HTERT RPE-1 (cell line): Measurements from ENCODE around the gene NSMCE1.
"Not testable (repeated sequence)": the region's sequence is repeated elsewhere in the genome, so short reads cannot be mapped to it uniquely, and the experiment has no call there.

ENCODE experiments used
- in situ Hi-C: fragments of 300-500 bp; cut with MboI; formaldehyde crosslinking; loops from 4 replicates; pipeline ENCODE4 v1.14.3; 2020; ENCODE audit warnings: low sequenced_read_pairs

The NSMCE1 gene

GRCh38 chr16:27303256-27304100 is 34.9 kb upstream of the NSMCE1 start:
- in situ Hi-C loops: no loop called here

DNA sequence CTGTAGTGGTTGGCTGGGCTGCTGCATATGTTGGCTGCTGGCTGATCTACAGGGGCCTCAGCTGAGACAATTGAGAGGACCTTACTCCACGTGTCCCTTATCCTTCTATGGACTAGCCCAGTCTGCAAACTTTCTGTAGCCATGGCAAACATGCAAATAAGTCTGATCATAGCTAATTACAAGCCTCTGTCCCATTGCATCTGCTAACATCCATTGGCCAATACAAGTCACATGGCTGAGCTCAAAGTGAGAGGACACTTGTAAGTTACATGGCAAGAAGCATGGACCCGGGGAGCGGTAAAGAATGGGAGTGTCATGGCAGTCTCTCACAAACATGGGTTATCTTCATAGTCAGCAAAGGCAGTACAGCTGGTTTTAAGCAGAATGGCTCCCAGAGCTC is 33.6 kb upstream of the NSMCE1 start:
- in situ Hi-C loops: no loop called here

DNA sequence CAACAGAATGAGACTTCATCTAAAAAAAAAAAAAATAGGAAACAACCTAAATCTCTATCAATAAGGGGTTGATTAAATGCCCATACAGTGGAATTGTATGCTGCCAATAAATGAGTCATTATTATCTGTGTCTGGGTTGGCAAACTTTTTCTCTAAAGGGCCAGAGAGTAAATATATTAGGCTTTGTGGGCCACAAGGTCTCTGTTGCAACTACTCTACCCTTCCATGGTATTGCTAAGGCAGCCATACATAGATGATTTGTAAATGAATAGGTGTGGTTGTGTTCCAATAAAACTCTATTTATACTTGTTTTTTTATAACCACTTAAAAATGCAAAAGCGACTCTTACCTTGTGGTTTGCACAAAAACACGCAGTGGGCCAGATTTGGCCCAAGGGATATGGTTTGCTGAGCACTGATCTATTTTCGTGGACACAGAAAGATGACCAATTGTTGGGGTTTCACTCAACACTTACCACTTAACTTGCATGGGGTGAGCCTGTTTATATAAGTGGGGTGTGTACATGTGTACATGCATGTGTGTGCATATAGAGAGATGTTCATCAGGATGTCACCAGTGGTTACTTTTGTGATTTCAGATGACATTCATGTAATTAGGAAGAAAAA is 32.8 kb upstream of the NSMCE1 start:
- in situ Hi-C loops: no loop called here

DNA sequence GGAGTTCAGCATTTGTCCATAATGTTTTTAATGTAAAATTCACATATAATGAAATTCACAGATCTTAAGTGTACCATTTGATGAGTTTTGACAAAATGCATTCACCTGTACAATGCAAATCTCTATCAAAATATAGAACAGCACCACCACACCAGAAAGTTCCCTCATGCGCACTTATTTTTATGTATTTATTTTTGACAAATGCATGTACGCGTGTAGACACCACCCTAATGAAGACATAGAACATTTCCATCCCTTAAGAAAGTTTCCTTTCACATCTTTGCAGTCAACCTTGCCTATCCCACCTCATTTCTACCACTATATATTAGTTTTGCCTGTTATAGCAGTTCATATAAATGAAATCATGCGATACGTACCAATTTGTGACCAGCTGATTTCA is 29.6 kb upstream of the NSMCE1 start:
- in situ Hi-C loops: no loop called here

GRCh38 chr16:27293343-27293742 is 24.8 kb upstream of the NSMCE1 start:
- in situ Hi-C loops: no loop called here

DNA sequence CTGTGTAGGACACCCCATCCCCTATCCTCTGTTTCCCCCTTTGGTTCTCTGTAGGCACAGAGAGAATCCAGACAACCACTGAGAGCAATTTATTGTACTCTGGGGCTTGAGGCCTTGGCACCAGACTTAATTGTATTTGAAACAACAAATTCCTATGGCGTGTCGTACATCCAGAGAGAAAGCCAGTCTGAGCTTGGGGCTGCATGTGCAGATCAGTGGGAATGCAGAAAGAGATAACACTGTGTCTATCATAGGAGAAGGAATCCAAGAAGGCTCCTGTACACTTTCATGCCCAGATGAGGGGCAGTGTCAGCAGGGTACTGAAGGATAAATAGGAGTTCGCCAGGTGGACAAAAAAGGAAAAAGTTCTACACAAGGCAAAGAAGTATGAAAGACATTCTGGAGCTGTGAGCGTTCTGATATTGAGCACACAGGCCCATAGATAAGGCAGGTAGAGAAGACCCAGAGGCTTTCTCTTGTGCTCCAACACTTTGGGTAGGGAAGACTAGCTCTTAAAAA is 23.2 kb upstream of the NSMCE1 start:
- in situ Hi-C loops: no loop called here

DNA sequence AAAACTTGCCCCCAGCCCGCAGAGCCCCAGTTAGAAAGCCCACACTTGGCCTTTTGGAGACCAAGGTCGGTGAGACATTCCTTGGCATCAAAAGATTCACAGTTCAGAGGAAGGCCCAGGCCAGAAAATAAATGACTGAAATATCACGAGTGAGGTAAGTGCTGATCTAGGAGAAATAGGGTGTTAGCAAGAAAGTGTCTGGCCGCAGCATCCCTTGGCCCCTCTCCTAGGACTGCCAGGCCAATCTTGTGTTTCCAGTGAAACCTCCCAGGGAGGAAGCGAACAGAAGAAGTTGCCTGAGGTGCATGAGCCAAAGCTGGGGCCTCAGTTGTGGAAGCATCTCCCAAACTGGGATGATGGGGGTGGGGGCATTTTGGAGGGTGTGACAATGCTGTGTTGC is 22.5 kb upstream of the NSMCE1 start:
- in situ Hi-C loops: no loop called here

GRCh38 chr16:27290562-27290961 is 22.0 kb upstream of the NSMCE1 start:
- in situ Hi-C loops: no loop called here

DNA sequence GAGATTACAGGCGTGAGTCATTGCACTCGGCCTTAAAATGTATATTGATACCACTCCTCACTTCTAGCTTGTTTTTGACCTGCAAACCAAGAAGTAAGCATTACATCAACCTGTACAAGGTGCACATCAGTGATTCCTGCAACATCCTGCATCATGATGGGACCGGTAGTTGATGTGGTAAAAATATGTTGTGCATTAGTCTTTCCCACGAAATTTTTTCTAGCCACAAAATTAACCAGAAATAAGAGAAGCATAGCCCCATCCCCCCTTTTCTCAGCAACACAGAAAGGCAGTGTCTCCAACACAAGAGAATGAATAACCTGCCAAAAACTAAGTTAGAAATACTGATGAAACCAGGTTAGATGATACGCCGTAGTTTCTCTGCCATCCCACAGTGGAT is 21.1 kb upstream of the NSMCE1 start:
- in situ Hi-C loops: no loop called here

DNA sequence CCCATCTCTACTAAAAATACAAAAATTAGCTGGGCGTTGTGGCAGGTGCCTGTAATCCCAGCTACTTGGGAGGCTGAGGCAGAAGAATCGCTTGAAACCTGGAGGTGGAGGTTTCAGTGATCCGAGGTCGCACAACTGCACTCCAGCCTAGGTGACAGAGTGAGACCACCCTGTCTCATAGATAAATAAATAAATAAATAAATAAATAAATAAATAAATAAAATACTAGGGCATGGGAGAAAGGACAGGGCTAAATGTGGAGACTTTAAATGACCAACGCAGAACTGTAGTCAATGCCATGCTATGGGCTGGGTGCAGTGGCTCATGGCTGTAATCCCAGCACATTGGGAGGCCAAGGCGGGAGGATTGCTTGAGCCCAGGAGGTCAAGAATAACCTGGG is 19.7 kb upstream of the NSMCE1 start:
- in situ Hi-C loops: not testable (repeated sequence)

- in situ Hi-C loops: no loop called here
Observed at GRCh38 chr16:27287887-27288286, 19.3 kb upstream of the NSMCE1 start.

DNA sequence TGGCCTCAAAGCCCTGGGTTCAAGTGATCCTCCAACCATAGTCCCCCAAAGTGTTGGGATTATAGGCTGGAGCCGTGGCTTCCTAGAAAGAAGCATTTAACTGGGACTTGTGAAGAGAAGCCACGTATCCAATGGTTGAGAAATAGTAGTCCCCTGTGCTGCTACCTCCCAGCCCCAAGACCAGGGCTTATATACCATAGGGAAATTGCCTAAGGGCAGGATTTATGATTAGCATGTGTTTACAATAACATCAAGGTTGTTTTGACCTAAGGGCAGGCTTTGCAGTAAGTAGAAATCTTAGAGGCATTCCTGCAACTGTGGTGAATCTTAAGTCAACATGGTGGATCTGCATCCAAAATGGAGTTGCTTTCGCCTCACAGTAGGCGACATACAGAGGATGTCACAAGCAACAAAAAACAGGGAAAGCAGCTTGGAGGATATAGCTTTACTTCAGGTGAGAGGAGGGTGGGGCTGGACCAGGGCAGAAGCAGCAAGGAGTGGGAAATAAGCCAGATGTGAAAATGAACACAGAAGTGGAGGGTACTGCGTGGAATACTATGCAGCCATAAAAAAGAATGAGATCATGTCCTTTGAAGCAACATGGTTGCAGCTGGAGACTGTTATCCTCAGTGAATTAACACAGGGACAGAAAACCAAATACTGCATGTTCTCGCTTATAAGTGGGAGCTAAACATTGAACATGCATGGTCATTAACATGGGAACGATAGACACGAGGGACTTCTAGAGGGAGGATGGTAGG is 18.7 kb upstream of the NSMCE1 start:
- in situ Hi-C loops: no loop called here

DNA sequence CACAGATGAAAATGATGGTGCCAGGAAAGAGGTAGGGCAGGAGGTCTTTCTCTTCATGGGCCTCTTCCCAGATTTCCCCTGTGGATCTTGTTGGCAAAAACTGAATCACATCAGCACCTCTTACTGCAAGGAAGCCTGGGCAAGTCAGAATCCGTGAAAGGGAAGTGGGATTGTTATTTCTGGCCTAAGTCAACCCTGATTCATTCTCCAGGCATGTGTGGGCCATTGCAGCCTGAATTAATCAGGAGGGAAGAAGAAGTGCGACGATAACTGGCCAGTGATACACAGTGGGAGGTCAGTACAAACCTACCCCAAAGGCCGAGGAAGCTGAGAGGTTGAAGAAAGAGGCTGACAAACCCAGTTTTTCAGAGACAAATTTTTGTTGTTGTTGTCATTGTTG is 17.9 kb upstream of the NSMCE1 start:
- in situ Hi-C loops: no loop called here

DNA sequence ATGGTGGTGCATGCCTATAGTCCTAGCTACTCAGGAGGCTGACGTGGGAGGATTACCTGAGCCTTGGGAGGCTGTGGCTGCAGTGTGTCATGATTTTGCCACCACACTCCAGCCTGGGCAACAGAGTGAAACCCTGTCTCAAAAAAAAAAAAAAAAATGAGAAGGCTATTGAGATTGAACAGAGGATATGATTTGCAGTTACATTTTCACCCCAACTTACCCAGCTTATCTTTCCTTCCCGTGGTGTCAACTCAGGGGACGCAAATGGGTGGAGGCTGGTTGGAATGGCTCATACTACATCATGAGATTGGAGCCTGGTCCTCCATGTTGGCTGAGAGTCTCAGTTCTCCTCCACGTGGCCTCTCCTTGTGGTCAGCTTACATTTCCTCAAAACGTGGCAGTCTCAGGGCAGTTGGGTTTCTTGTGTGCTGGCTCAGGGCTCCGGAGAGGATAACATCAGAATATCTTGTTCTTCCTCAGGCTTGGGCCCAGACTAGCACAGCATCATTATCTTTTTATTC is 17.2 kb upstream of the NSMCE1 start:
- in situ Hi-C loops: no loop called here

GRCh38 chr16:27284865-27285675 is 16.5 kb upstream of the NSMCE1 start:
- in situ Hi-C loops: no loop called here

DNA sequence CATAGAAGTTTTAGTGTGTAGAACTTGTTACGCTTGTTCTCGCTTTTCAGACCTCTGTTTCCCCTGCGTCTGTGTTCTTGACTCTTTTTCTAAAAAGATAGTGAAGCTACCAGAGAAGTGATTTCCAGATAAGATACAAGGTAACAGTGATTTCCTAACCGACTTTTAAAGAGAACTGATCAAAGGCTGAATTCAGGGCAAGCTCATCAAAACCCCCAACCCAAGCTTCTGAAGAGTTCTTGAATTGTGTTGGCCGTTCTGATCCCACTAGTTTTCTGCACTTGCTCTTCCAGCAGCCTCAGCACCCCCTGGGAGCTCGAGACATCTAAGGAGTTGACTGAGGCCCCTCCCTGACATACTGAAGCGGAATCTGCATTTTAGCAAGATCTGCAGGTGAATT is 12.7 kb upstream of the NSMCE1 start:
- in situ Hi-C loops: no loop called here

DNA sequence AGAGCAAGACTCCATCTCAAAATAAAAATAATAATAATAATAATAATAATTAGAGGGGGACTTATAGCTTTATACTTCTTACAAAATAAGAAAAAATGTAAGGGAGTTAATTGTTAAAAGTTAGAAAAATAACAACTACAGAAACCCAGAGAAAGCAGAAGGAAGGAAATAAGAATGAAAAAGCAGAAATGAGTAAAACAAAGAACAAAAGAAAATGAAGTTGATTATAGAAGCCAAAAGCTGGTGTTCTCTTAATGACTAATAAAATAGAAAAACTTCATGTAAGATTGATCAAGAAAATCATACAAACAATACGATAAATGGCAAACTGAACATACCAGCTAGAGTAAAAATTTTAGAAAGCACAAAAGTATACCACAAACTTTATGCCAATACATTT is 6.8 kb upstream of the NSMCE1 start:
- in situ Hi-C loops: no loop called here

- in situ Hi-C loops: not testable (repeated sequence)
Observed at GRCh38 chr16:27274424-27274874, 5.9 kb upstream of the NSMCE1 start.

DNA sequence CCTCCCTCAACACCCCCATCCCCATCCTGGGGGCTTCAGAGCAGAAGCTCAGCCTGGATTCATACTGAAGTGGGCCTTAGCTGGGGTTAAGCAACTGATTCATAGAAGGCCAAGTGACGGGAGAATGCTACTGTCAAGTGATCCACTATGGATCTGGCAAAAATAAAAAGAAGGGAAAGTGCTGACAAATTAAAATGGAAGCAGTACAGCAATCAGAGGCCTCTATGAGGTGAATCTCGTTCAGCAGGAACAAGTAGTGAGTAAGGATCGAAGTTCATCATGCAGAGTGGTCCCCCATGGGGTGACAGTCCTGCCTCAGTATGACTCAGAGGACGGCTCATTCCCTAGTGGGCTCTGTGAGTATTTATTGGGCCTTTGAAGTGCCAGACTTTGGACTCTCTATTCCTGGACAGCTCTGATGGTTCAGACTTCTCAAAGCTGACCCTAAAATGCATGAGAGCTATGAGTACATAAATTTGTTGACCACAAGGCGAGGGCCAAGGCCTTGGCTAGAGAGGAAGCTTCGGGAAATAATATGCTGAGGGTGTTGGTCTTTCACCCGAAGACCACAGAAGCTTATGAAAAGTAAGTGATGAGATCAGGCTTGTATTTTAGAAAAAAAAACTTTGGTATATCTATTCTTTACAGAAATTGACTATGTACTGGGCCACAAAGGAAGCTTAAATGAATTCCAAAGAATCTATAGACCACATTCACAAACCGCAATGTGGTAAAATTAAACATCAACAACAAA is 5.3 kb upstream of the NSMCE1 start:
- in situ Hi-C loops: no loop called here

DNA sequence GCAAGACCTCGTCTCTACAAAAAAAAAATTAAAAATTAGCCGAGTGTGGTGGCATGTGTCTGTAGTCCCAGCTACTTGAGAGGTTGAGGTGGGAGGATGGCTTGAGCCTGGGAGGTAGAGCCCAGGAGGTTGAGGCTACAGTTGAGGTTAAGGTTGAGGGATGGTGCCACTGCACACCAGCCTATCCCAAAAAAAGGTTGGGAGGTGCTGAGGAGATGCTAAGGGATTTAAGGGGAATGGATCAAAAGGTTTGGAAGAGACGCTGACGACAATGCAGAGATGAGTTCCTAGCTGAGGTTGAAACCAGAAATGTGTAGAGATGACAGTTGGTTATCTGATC is 4.7 kb upstream of the NSMCE1 start:
- in situ Hi-C loops: no loop called here
